COLO668 (cell line): Measurements from ENCODE around the gene CCDC88B.
"Not testable (repeated sequence)": the region's sequence is repeated elsewhere in the genome, so short reads cannot be mapped to it uniquely, and the experiment has no call there.

Experiments used
- DNase-seq: peaks from one replicate; lab custom pipeline; 2025; ENCODE audit not compliant: unreplicated experiment; lab: John Stamatoyannopoulos, UW

Gene CCDC88B

DNA sequence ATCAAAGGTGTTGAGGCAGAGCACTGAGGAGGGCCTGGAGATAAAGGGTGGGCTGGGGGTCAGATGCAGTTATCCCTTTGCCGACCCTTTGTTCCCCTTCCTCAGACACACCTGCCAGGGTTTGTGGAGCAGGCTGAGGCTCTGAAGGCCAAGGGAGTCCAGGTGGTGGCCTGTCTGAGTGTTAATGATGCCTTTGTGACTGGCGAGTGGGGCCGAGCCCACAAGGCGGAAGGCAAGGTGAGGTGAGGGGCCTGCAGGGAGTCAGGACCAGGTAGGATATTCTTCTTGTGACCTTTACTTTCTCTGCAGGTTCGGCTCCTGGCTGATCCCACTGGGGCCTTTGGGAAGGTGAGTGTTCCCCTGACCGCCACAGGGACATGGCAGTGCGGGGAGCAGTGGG is 19.4 kb upstream of the CCDC88B start:
- DNase-seq: no peak

DNA sequence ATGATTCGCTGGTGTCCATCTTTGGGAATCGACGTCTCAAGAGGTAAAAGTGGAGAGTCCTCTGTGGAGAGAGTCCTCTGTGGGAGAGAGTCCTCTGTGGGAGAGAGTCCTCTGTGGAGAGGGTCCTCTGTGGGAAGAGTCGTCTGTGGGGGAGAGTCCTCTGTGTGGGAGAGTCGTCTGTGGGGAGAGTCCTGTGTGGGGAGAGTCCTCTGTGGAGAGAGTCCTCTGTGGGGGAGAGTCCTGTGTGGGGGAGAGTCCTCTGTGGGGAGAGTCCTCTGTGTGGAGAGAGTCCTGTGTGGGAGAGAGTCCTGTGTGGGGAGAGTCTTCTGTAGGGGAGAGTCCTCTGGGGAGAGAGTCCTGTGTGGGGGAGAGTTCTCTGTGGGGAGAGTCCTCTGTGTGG is 19.0 kb upstream of the CCDC88B start:
- no peak for DNase-seq

DNA sequence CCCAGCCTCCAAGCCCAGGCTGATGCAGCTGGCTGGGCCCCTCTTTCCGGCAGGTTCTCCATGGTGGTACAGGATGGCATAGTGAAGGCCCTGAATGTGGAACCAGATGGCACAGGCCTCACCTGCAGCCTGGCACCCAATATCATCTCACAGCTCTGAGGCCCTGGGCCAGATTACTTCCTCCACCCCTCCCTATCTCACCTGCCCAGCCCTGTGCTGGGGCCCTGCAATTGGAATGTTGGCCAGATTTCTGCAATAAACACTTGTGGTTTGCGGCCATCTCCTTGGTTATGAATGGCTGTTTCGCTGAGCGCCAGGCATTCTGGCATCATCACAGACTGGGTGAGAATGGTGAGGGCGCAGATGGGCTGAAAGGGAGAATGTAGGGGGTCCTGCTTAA is 18.5 kb upstream of the CCDC88B start:
- no peak for DNase-seq

DNA sequence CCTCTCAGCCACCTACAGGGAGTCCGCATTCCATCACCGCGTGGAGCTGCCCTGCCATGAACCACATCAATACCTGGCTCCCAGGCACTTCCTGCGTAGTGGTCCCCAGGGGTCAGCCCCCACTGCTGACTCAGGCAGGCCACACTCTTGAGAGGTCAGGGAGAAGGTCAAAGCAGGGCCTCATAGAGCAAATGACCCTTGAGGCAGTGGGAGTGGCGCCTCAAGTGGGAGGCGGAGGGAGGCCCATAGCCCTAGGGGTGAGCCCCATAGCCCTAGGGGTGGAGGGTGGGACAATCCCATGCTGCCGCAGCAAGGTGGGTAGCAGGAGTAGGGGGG is 17.1 kb upstream of the CCDC88B start:
- DNase-seq: no peak

DNA sequence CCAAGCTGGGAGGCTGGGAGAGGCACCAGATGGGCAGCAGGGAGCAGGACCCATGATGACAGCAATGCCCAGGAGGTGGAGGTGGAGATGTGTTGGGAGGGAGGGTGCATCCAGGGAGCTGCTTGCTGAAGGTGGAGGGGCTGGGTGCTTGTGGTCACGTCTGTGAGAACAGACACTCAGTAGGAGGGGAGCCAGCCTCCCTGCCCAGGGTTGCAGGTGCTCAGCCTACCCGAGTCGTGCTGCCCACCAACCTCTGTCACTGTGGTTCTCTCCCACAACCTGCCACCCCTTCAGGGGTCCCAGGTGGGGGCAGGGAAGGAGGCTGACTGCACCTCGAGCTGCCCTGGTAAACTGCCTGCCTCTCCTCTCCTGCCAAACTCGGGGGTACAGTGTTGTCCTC is 16.6 kb upstream of the CCDC88B start:
- no peak for DNase-seq

DNA sequence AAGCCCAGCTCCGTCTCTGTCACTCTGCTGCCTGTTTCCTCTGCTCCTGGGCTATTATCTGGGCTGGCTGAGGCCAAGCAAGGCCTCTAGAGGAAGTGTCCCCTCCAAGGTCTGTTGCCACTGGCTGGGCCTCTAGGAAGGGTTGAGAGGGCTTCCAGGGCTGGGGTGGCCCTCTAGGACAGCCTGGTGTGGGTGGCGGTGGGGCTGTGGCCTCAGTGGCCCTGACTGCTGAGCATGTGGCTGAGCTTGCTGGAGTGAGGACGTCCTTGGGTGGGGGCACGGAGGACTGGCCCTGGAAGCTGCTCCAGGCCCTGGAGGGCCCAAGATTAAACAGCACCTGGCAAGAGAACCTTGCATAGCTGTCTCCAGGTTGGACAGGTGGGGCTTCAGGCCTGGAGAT is 16.0 kb upstream of the CCDC88B start:
- DNase-seq: not testable (repeated sequence)

DNA sequence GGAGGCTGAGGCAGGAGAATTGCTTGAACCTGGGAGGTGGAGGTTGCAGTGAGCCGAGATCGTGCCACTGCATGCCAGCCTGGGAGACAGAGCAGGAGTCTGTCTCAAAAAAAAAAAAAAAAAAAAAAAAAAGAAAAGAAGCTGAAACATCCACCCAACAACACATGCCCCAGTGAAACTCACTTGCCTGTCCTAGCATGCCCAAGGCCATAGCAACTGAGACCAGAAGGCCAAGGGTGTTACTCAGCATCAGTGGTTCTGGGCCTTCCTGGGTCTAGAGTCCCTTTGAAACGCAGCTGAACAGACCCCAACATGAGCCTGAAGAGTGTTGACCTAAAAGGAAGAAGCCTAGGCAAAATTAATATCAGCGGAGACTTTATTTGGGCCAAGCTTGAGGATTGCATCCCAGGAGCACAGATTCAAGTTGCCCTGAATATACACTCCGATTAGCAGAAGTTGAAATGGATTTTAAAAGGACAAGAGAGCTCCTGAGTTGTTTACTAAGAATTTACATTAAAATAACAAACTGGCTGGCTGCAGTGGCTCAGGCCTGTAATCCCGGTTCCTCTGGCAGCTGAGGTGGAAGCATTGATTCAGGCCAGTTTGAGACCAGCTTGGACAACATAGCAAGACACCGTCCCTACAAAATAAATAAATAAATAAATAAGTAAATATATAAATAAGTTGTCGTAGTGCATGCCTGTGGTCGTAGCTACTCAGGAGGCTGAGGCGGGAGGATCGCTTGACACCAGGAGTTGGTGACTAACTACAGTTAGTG is 15.1 kb upstream of the CCDC88B start:
- DNase-seq: no peak

DNA sequence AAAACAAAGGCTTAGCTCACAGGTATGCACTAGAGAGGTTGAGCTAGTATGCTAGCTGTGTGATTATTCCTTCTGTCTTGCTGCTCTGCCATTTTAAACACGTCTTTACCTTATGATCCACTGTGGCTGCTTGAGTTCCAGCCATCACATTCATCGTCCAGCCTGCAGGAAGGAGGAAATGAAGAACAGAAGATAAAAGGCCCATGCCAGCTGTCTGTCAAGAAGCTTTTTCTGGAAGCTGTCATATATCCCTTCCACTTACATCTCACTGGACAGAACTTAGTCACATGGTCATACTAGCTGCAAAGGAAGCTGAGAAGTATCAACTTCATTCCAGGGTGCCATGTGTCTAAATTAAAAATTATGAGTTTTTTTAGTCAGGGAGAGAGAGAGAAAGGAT is 12.6 kb upstream of the CCDC88B start:
- DNase-seq: no peak

DNA sequence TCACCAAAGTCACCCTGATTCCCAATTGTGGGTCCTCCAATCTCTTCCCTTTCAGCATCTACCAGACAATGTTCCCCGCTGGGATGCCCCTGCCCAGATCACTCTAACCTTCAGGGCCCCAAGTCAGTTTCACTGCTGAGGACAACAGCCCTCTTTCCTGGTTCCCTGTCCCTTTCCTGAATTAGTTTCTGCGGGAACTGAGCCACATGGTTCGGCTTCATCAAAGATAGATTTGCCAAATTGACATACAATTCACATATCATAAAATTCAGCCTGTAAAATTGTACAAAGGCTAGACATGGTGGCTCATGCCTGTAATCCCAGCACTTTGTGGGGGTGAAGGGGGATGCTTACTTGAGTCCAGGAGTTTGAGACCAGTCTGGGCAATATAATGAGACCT is 12.0 kb upstream of the CCDC88B start:
- DNase-seq: no peak

DNA sequence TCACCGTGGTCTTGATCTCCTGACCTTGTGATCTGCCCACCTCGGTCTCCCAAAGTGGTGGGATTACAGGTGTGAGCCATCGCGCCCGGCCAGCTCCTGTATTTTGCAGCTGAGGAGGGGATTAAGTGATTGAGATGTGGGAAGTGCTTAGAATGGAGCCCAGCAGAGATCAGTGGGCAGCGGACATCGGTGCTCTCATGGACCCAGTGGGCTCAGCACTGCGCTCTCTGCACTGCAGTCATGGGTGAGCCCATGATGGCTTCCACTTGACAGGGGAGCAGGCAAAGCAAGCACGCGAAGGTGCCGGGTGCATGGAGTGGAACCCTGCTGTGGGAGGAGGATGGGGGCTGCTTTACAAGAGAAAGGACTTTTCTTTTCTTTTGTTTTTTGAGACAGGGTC is 9.1 kb upstream of the CCDC88B start:
- DNase-seq: no peak

DNA sequence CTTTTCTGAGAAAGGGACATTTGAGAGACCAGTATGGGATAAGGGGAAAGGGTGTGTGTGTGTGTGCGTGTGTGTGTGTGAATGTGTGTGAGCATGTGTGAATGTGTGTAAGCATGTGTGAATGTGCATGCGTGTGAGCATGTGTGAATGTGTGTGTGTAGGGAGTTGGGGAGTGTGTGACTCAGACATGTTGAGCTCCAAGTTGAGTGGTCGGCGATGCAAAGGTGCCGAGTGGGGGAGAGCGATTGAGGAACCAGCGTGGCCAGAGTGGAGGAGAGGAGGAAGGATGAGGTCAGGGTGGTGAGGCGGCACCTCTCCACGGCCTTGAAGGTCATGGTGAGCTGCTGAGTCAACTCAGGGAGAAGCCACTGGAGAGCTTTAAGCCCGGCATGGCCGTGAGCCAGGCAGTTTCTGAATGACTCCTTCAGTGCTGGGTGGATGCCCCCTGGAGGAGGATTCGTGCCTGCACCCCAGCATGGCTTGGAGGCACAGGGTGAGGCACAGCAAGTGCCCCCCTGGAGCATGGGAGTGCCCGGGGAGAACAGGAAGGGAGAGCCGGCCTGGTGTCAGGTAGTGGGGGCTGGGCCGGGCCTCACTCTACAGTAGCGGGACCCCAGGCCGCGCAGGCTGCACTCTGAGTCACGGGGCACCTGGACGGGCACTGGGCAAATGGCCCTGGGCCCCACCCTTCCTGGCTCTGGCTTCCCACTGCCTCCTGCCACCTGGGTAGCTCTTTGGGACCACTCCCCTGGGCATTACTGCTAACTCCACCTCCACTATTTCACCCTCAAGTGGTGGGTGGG is 8.2 kb upstream of the CCDC88B start:
- peak; percentile 58 for DNase-seq

DNA sequence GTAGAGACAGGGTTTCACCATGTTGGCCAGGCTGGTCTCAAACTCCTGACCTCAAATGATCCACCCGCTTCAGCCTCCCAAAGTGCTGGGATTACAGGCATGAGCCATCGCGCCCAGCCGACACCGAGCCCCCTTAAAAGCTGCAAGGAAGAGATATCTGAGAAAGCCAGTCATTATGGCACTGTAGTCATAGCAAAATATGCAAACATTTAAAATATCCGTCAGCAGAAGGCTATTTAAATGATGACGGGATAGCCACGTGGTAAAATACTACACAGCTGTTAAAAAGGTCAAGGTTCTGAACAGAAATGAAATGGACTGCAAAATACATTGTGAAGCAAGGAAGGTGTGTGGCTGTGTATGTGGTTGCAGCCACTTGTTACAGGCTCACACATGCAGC is 6.4 kb upstream of the CCDC88B start:
- DNase-seq: no peak

DNA sequence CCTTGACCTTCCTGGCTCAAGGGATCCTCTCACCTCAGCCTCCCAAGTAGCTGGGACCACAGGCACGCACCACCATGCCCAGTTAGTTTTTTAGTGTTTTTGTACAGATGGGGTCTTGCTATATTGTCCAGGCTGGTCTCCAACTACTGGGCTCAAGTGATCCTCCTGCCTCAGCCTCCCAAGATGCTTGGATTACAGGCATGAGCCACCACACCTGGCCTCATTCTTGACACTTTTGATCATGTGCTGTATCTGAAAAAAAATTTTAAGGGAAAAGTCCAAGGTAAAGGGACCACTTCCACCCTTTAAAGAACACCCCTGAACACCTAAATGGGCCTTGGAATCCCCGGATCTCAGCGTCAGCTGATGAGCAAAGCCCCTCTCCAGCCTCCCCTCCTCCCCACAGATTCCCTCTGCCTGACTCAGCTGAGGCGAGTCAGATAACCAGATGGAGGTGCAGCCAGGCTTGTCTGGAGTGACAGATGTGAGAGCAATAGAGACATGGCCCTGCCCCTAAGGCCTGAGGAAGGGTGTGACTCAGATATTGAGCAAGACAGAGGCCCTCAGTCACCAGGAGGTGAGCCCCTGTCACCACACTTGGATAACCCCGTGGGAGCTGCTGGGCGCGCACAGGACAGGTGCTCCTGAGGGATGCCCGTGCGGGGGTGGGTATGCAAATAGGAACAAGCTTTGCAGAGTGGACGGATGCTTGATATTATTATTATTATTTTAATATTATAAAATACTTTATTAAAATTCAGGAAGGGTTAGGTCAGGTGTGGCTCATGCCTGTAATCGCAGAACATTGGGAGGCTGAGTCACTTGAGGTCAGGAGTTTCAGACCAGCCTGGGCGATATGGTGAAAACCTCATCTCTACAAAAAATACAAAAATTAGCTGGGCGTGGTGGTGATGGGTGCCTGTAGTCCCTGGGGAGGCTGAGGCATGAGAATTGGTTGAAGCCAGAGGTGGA is 5.0 kb upstream of the CCDC88B start:
- DNase-seq: peak; percentile 82

DNA sequence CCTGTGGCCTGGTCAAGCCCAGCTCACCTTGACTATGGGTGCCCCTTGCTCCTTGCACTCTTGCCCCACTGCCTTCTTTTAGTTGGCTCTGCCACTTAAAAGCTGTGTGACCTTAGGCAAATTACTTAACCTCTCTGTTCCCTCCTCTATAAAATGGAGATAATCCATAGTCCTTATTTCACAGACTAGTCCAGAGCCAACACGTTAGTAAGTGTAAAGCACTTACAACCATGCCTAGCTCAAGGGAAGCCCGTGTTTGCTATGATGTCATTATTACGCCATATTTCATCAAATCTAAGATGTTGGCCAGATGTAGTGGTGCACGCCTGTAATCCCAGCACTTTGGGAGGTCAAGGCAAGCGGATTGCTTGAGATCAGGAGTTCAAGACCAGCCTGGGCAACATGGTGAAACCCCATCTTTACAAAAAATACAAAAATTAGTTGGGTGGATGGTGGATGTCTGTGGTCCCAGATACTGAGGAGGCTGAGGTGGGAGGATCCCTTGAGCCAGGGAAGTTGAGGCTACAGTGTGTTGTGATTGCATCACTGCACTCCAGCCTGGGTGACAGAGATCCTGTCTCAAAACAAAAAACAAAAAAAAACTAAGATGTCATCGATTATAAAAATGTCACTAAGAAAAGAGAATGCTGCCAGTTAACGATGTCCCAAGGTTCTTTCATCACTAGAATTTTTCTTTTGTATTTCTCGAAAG is 2.3 kb upstream of the CCDC88B start:
- DNase-seq: no peak

DNA sequence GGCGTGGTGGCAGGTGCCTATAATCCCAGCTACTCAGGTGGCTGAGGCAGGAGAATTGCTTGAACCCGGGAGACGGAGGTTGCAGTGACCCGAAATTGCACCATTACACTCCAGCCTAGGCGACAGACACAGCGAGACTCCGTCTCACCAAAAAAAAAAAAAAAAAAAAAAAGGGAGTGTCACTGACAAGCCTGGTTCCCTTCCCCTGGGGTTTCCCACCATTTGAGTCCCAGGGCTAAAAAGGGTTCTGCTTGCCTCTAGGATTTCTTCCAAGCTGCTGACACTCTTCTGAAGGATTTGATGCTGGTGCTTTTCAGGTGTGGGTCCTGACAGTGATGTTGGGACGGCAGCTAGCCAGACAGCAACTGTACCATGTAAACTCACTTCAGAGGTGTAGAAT is 1.3 kb upstream of the CCDC88B start:
- no peak for DNase-seq

DNA sequence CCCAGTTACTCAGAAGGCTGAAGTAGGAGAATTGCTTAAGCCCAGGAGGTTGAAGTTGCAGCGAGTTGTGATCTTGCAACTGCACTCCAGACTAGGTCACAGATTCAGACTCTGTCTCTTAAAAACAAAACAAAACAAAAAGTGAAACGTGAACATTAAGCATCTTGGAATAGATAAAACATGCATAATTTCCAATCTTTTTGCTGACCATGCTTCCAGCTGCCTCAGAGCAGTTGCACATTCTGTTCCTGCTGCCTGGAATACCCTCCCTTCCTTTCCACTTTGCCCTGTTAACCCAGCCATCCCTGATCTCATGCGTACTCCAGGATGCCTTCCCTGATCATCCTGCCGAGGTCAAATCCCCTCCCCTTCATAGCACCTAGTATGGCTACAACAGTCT is 718 bp upstream of the CCDC88B start:
- DNase-seq: no peak

DNA sequence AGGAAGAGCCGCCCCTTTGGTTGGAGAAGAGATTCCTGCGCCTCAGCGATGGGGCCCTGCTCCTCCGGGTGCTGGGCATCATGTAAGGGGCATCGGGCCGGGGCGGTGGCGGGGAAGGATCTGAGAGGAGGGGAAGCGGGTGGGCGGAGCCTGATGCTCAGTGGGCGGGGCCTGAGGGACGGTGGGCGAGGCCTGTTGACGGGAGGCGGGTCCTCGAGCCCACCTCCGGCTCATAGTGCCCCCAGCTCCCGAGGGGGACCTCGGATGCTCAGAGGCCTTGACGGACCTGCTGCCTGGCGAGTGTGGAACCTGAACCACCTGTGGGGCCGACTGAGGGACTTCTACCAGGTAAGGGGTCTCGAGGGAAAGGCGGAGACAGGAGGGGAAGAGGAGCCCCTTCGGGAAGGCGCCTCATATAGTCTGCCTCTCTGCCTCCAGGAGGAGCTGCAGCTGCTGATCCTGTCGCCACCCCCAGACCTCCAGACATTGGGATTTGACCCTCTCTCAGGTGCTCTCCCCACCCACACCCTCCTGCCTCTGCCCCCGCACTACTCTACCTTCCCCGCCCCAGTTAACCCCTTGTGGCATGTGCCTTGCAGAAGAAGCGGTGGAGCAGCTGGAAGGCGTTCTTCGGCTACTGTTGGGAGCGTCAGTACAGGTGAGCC is 799 bp downstream of the CCDC88B start:
- DNase-seq: no peak

DNA sequence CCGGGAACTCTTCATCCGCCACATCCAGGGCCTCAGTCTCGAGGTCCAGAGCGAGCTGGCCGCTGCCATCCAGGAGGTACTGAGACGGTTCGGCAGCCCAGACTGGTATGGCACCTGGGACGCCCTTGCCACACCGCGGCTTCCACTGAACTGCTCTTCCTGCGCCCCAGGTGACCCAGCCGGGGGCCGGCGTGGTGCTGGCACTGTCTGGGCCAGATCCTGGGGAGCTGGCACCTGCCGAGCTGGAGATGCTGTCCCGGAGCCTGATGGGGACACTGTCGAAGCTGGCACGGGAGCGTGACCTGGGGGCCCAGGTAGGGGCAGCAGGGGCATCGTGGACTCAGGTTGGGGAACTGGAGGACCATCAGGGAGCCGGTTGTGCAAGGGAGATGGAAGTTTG is 1.4 kb downstream of the CCDC88B start:
- DNase-seq: no peak

DNA sequence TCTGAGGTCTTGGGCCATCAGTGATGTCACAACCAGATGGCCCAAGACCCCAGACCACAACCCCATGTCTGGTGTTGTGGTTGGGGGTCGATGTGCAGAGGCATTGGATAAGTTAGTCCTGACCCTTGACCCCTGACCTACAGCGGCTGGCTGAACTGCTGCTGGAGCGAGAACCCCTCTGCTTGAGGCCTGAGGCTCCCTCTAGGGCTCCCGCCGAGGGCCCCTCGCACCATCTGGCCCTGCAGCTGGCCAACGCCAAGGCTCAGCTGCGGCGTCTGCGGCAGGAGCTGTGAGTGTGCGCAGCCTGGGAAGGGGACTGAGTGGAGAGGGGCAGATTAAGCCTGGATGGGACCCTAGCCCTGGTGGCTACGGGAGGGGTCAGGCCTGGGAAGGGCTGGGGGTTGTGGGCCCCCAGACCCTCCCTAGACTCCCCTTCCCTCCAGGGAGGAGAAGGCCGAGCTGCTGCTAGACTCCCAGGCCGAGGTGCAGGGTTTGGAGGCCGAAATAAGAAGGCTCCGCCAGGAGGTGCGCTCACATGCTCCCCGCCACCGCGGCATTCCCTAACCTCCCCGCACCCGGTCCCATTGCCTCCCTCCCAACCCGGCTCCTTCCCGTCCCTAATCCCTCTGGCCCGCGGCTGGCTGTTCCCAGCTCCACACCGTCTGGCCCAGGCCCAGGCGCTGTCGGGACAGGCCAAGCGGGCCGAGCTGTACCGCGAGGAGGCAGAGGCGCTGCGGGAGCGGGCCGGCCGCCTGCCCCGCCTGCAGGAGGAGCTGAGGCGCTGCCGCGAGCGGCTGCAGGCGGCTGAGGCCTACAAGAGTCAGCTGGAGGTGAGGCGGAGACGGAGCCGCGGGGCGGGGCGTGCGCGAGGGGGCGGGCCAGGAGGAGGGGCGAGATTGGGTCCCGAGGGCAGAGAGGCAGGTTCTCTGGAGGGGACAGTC is 2.1 kb downstream of the CCDC88B start:
- DNase-seq: peak; percentile 87
